ENCODE results near the gene SLC31A2. TPM values are rescaled to one million over a fixed set of nuclear protein-coding genes. Genes with fewer than 3 reads are reported as not detected.

Gene SLC31A2
- total RNA-seq, 1 donor from 2014 or later, result 74.8 TPM

- Histone ChIP-seq H3K4me3 (no peak overlapping the region), H3K27me3 (ENCODE audit: low read depth) (no peaks in the 10 kb centered on the region), H3K27ac (no peak overlapping the region), H3K36me3 (peaks cover 100% of the 10 kb centered on the region), H3K4me1 (peaks cover 5% of the 10 kb centered on the region), H3K9me3 (no peaks in the 10 kb centered on the region)
- intact Hi-C loops (cut with DNase I), result no loop called here
- no peak for DNase-seq
- TF ChIP-seq, protein P1, sequence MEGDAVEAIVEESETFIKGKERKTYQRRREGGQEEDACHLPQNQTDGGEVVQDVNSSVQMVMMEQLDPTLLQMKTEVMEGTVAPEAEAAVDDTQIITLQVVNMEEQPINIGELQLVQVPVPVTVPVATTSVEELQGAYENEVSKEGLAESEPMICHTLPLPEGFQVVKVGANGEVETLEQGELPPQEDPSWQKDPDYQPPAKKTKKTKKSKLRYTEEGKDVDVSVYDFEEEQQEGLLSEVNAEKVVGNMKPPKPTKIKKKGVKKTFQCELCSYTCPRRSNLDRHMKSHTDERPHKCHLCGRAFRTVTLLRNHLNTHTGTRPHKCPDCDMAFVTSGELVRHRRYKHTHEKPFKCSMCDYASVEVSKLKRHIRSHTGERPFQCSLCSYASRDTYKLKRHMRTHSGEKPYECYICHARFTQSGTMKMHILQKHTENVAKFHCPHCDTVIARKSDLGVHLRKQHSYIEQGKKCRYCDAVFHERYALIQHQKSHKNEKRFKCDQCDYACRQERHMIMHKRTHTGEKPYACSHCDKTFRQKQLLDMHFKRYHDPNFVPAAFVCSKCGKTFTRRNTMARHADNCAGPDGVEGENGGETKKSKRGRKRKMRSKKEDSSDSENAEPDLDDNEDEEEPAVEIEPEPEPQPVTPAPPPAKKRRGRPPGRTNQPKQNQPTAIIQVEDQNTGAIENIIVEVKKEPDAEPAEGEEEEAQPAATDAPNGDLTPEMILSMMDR (IDR thresholded peaks at IDR 0.05), result no peak
- no peak for ATAC-seq
Measured at GRCh38 chr9:113168809-113169208, 18.0 kb downstream of the SLC31A2 start.

DNA sequence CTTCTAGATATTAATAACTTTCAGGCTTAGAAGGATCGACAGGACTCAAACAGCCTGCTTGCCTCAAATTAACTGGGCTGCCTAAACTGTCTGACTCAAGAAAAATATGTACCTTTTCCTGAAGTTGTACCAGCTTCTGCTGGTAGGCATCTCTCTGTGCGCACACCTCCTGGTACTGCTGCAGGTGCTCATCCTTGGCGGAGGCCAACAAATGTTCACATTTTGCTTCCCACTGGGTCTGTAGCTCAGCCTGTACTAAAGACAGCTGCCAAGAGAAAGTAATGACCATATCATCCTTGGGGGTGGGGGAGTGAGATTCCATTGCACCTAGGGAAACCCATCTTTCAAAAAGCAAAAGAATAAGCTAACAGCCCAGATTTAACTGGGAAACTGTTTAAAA lies 22.5 kb downstream of the SLC31A2 start:
- Histone ChIP-seq H3K36me3 (peaks cover 97% of the 10 kb centered on the region), H3K9me3 (no peaks in the 10 kb centered on the region), H3K27ac (no peak overlapping the region), H3K27me3 (ENCODE audit: low read depth) (no peaks in the 10 kb centered on the region), H3K4me1 (no peaks in the 10 kb centered on the region), H3K4me3 (no peak overlapping the region)
- DNase-seq (no peak), ATAC-seq (no peak)
- TF ChIP-seq, protein P1 (IDR thresholded peaks at IDR 0.05), result no peak
- intact Hi-C loops (cut with DNase I), result no loop called here

DNA sequence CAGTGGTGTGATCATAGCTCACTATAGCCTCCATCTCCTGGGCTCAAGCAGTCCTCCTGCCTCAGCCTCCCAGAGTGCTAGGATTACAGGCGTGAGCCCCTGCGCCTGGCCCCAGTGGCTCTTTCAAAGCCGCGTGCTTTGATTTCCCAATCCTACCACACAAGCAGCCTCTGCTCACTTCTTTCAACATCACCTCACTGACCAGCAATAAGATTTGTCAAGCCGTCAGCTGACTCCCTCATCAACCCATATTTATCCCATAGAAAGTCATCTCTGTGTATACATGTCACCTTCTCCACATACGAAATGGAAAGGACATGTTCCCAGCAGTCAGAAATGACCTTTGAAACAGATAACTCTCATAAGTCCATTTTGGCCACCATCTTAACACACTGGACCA lies 26.0 kb downstream of the SLC31A2 start:
- intact Hi-C loops (cut with DNase I), result no loop called here
- Histone ChIP-seq H3K36me3 (peaks cover 95% of the 10 kb centered on the region), H3K27me3 (ENCODE audit: low read depth) (no peaks in the 10 kb centered on the region), H3K27ac (no peak overlapping the region), H3K4me1 (no peaks in the 10 kb centered on the region), H3K4me3 (no peak overlapping the region), H3K9me3 (no peaks in the 10 kb centered on the region)
- ATAC-seq (peak; percentile 40 to 63), DNase-seq (no peak)
- TF ChIP-seq, protein P1 (IDR thresholded peaks at IDR 0.05), result no peak

GRCh38 chr9:113177251-113177650 lies 26.4 kb downstream of the SLC31A2 start:
- no peak for DNase-seq
- intact Hi-C loops (cut with DNase I), result no loop called here
- Histone ChIP-seq H3K4me3 (no peak overlapping the region), H3K27me3 (ENCODE audit: low read depth) (no peaks in the 10 kb centered on the region), H3K4me1 (no peaks in the 10 kb centered on the region), H3K27ac (no peak overlapping the region), H3K36me3 (peaks cover 95% of the 10 kb centered on the region), H3K9me3 (no peaks in the 10 kb centered on the region)
- TF ChIP-seq, protein P1 (IDR thresholded peaks at IDR 0.05), result no peak
- ATAC-seq, result peak in 1 of 2 donors; percentile 39

DNA sequence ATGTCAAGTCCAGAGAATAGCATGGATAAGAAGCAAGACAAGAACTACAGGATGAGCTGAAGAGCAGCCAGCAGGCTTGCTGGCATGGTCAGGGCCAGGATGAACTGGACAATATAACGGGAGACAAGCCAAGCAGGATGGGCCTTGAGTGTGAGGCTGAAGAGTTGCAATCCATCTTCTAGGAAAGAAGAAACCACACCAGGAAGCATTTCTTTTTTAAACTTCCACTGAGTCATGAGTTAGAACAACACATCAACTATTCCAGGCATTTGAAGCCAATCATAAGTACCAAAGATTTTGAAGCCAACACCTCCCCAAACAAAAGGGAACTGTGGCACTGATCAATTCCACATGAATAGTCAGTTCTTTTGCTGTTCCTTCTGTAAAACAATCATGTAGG lies 27.3 kb downstream of the SLC31A2 start:
- DNase-seq (no peak), ATAC-seq (no peak)
- H3K4me3 ChIP-seq, result no peak overlapping the region
- TF ChIP-seq, protein P1 (IDR thresholded peaks at IDR 0.05), result no peak
- H3K27me3 ChIP-seq (ENCODE audit: low read depth), result no peaks in the 10 kb centered on the region
- intact Hi-C loops (cut with DNase I), result no loop called here
- H3K36me3 ChIP-seq, result peaks cover 95% of the 10 kb centered on the region
- no peaks in the 10 kb centered on the region for H3K4me1 ChIP-seq
- no peak overlapping the region for H3K27ac ChIP-seq
- H3K9me3 ChIP-seq, result no peaks in the 10 kb centered on the region

DNA sequence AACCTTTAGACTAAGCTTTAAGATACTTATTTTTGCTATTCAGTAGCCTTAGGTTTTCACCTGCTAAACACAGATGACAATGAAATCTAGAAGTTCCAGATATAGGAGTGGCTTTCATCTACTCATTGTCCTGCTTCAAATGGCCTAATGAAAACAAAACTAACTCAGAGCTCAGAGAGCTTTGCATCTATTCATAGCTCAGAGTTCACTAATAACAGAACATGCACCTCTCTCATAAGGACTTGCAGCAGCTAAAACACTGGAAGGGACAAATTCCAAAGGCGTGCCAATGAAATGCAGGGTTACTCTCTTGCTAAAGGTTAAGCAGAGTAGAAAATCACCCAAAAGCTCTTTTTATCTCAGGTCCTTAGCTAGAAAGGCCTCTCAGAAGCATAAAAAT lies 29.0 kb downstream of the SLC31A2 start:
- ATAC-seq (no peak), DNase-seq (no peak)
- Histone ChIP-seq H3K4me3 (no peak overlapping the region), H3K27ac (no peak overlapping the region), H3K36me3 (peaks cover 97% of the 10 kb centered on the region), H3K4me1 (no peaks in the 10 kb centered on the region), H3K9me3 (no peaks in the 10 kb centered on the region), H3K27me3 (ENCODE audit: low read depth) (no peaks in the 10 kb centered on the region)
- intact Hi-C loops (cut with DNase I), result no loop called here
- TF ChIP-seq, protein P1 (IDR thresholded peaks at IDR 0.05), result no peak
